Measurements from ENCODE around the gene LRP5.
A peak's percentile ranks its signal among the peaks of the same experiment; 100 is the strongest.

LRP5 gene

GRCh38 chr11:68312117-68312779 lies at the start of gene LRP5:
Gene LRP5 (plus strand): TSS chr11:68312591. CDS start chr11:68312715, 124 bp downstream.
- no peak for DNase-seq (ENCODE audit: low read depth in 2 of 2)

GRCh38 chr11:68263444-68264035 lies 48.9 kb upstream of the LRP5 start:
- DNase-seq (ENCODE audit: low read depth in 2 of 2): no peak

- DNase-seq (ENCODE audit: low read depth in 2 of 2): no peak
Measured at GRCh38 chr11:68264244-68264643, 48.1 kb upstream of the LRP5 start.

DNA sequence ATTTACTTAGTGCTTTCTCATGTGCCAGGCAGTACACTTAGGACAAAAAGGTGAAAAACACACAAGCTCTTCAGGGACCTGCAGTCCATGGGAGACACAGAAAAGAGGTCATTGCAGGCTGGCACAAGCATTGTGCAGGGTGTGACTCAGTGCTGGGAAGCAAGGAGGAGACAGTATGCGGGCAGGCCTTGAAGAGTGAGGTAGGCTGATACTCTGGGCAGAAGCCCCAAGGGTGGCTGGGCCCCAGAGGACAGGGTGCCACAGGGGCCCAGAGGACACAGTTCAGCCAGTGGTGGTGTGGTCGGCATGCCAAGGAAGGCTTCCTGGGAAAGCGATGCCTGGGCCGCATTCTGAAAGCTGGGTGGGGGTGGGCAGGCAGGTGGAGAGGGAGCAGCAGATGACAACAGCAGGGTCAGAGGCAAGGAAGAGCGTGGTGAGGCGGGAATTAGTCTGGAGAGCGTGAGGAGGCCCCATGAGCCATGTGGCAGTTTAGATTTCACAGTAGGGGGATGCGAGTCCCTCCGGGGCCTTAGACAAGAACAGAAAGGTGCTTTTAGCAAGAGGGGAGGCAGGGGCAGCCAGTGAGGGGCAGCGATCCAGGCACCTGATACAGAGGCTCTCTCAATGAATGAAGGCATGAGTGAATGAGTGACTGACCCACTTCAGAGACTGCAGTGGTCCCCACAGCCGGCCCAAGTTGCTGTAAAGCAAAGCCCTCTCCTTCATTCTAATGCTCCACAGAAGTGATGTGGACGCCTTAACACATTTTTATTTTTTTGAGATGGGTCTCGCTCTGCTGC lies 47.5 kb upstream of the LRP5 start:
- no peak for DNase-seq (ENCODE audit: low read depth in 2 of 2)

- no peak for DNase-seq (ENCODE audit: low read depth in 2 of 2)
Measured at GRCh38 chr11:68266121-68266891, 46.1 kb upstream of the LRP5 start.

- DNase-seq (ENCODE audit: low read depth in 2 of 2): no peak
Measured at GRCh38 chr11:68266936-68267880, 45.2 kb upstream of the LRP5 start.

GRCh38 chr11:68267881-68268240 lies 44.5 kb upstream of the LRP5 start:
- DNase-seq (ENCODE audit: low read depth in 2 of 2): no peak

GRCh38 chr11:68269414-68270081 lies 42.8 kb upstream of the LRP5 start:
- no peak for DNase-seq (ENCODE audit: low read depth in 2 of 2)

GRCh38 chr11:68270196-68271022 lies 42.0 kb upstream of the LRP5 start:
- no peak for DNase-seq (ENCODE audit: low read depth in 2 of 2)

DNA sequence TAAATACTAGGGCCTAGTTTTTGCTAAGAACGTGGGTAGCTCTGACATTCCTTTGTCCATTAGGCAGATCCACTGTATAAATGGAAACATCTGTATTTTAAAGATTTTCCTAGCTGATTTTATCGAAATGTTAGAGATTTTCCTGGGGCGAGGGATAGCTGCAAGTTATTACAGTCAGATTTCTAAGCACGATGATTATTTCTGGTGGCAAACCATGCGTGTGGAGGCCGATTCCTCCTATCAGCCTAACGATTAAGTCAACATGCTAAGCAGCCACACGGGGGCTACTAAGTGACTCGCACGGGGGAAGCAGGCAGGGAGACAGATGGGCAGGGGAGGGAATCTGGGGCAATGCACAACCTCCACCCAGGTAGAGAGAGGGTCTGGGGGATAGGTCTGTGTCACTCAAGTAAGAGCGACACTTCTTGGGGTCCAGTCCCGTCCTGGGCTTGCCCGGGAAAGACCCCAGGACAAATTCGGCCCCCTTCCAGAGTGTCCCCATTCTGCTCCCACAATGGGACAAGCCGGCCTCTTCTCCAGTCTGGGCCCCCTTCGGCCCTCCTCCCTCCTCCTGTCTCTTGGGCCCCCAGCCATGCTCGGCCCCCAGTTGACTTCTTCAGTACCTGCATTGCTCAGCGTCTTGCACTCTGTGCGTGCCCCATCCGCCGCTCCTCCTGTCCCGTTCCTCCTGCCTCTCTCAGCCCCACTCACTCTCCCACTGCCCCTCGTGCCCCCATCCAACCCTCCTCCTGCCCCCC lies 41.2 kb upstream of the LRP5 start:
- DNase-seq (ENCODE audit: low read depth in 2 of 2): peak; percentile 29 to 46

DNA sequence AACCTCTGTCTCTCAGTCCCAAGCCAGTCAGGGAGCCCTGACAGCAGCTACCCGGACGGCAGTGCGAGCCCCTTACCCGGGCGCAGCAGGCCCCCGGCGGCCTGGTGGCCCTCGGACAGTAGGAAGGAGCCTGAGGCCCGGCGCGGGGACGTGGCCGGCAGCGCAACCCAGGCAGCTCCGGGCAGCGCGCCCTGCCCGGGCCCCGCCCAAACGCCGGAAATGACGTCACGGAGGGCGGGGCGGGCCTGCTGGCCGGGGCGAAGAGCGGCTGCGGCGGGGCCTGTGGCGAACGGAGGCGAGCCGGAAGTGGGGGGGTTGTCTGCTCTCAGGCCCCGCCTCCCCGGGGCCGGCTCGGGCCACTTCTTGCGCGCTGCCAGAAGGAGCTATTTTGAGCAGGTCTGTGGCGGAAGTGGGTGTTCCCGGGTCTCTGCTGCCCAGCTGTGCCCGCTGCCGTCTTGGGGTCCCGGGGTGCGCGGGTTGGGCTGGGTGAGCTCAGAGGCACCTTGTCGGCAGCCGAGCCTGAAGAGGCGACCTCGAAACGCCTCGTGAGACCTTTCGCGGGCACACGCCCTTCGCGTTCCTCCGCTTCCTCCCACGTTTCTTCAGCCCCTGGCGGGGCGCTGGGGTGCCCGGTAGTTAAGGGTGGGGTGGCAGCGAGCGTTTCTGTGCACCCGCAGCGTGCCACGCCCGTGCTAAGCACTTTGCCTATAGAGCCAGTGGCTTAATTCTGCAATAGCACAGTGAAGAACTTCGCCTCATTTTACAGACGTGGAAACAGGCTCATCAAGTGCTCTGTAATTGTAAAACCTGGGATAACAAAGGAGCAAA lies 40.4 kb upstream of the LRP5 start, which contains the start of gene C11orf24:
TSS of gene C11orf24 (minus strand) at position 193 of the 828 bp plus-strand sequence. CDS start 8,206 bp downstream, outside the sequence.
- peak; percentile 87 to 88 for DNase-seq (ENCODE audit: low read depth in 2 of 2)

GRCh38 chr11:68273026-68273738 lies 39.2 kb upstream of the LRP5 start:
- DNase-seq (ENCODE audit: low read depth in 2 of 2): no peak

- DNase-seq (ENCODE audit: low read depth in 2 of 2): no peak
Measured at GRCh38 chr11:68274306-68274705, 38.1 kb upstream of the LRP5 start.

GRCh38 chr11:68275721-68276507 lies 36.5 kb upstream of the LRP5 start:
- peak in 1 of 2 experiments; percentile 43 for DNase-seq (ENCODE audit: low read depth in 2 of 2)

DNA sequence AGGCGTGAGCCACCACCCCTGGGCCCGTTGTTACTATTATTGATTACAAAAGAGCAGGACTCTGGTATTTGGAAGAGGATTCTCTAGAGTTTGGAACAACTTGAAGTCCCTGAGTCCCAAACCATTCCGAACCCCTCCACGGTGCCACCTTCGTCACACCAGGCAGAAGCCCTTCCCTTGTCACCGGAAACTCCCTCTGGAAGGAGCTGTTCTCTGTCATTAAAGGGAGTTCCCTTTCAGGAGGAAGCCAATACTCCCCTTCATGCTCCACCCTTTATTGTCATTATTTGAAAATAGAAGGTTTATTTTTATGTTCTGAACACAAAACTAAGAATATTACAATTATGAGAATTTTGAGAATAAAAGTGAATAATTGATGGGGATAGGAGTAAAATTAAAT lies 35.5 kb upstream of the LRP5 start:
- no peak for DNase-seq (ENCODE audit: low read depth in 2 of 2)

DNA sequence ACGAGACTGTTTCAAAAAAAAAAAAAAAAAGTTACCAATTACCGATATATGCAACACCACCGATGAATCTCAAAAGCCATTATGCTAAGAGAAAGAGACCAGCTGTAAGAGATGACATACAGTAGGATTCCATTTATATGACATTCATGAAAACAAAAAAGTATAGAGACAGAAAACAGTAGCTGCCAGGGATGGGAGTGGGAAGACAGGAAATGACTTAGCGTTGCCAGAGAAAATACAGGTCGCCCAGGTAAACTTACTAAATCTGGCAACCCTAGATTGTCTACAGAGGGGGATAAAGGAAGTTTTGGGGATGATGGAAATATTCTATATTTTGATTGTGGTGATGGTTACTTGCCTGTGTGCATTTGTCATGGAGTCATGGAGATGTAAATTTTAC lies 32.7 kb upstream of the LRP5 start:
- DNase-seq (ENCODE audit: low read depth in 2 of 2): no peak

All from stimulated activated CD4-positive, alpha-beta T cell treated with anti-CD3 and anti-CD28 coated beads, Interleukin-12 subunit alpha, Interleukin-12 subunit beta, amount 100 ng/mL, for 24 hours (primary cell).